HUES48 (cell line): Measurements from ENCODE around the gene FILIP1.
"Not testable (repeated sequence)": the region's sequence is repeated elsewhere in the genome, so short reads cannot be mapped to it uniquely, and the experiment has no call there.

Experiments used
- H3K27ac ChIP-seq: one replicate; pipeline ENCODE4 v1.7.0; 2013; ENCODE audit warnings: low read depth, low read length, inconsistent platforms
- H3K27me3 ChIP-seq: 2 replicates; pipeline ENCODE4 v1.6.1; 2013; ENCODE audit warnings: mild to moderate bottlenecking, low read length; ENCODE audit not compliant: control insufficient read depth, insufficient read depth
- H3K36me3 ChIP-seq: 2 replicates; pipeline ENCODE4 v1.6.1; 2013; ENCODE audit warnings: low read length; ENCODE audit not compliant: control insufficient read depth, insufficient read depth
- H3K4me1 ChIP-seq: 2 replicates; pipeline ENCODE4 v1.6.1; 2013; ENCODE audit warnings: mild to moderate bottlenecking, low read length; ENCODE audit not compliant: control insufficient read depth, insufficient read depth
- H3K4me3 ChIP-seq: 2 replicates; pipeline ENCODE4 v1.5.1; 2013; ENCODE audit warnings: mild to moderate bottlenecking, low read depth, low read length
- H3K9ac ChIP-seq: 2 replicates; pipeline ENCODE4 v1.6.1; 2013; ENCODE audit warnings: mild to moderate bottlenecking, low read depth, low read length, moderate library complexity
- H3K9me3 ChIP-seq: 2 replicates; pipeline ENCODE4 v1.6.1; 2013; ENCODE audit warnings: low read length; ENCODE audit not compliant: control insufficient read depth, insufficient read depth

The FILIP1 gene

GRCh38 chr6:75460681-75461080, 32.9 kb downstream of the FILIP1 start:
- Histone ChIP-seq H3K4me1 (no peaks in the 10 kb centered on the region), H3K36me3 (no peaks in the 10 kb centered on the region)

GRCh38 chr6:75458895-75459294, 34.7 kb downstream of the FILIP1 start:
- no peaks in the 10 kb centered on the region for H3K4me1 ChIP-seq
- H3K36me3 ChIP-seq: no peaks in the 10 kb centered on the region
- no peak overlapping the region for H3K9ac ChIP-seq
- no peak overlapping the region for H3K27ac ChIP-seq
- no peaks in the 10 kb centered on the region for H3K9me3 ChIP-seq
- H3K4me3 ChIP-seq: no peak overlapping the region
- no peaks in the 10 kb centered on the region for H3K27me3 ChIP-seq

More at GRCh38 chr6:75460681-75461080, 32.9 kb downstream of the FILIP1 start:
- Histone ChIP-seq H3K27me3 (no peaks in the 10 kb centered on the region), H3K9me3 (no peaks in the 10 kb centered on the region), H3K9ac (no peak overlapping the region), H3K27ac (no peak overlapping the region), H3K4me3 (no peak overlapping the region)

- H3K27me3 ChIP-seq: no peaks in the 10 kb centered on the region
Measured at GRCh38 chr6:75450903-75451302, 42.7 kb downstream of the FILIP1 start.

GRCh38 chr6:75449630-75450206, 43.9 kb downstream of the FILIP1 start:
- Histone ChIP-seq H3K4me1 (peaks cover 3% of the 10 kb centered on the region; the same call in 1 of the 2 replicates), H3K27ac (no peak overlapping the region), H3K36me3 (no peaks in the 10 kb centered on the region), H3K9ac (no peak overlapping the region), H3K9me3 (no peaks in the 10 kb centered on the region), H3K27me3 (no peaks in the 10 kb centered on the region), H3K4me3 (no peak overlapping the region)

More at GRCh38 chr6:75450903-75451302, 42.7 kb downstream of the FILIP1 start:
- H3K36me3 ChIP-seq: no peaks in the 10 kb centered on the region
- H3K4me3 ChIP-seq: no peak overlapping the region
- no peaks in the 10 kb centered on the region for H3K9me3 ChIP-seq
- no peak overlapping the region for H3K27ac ChIP-seq
- peaks cover 3% of the 10 kb centered on the region; the same call in 1 of the 2 replicates for H3K4me1 ChIP-seq
- H3K9ac ChIP-seq: no peak overlapping the region

- Histone ChIP-seq H3K27me3 (no peaks in the 10 kb centered on the region), H3K27ac (no peak overlapping the region), H3K4me1 (peaks cover 3% of the 10 kb centered on the region; the same call in 1 of the 2 replicates), H3K36me3 (no peaks in the 10 kb centered on the region), H3K4me3 (no peak overlapping the region), H3K9ac (no peak overlapping the region), H3K9me3 (no peaks in the 10 kb centered on the region; the same call in 1 of the 2 replicates)
Measured at GRCh38 chr6:75446241-75446880, 47.2 kb downstream of the FILIP1 start.

GRCh38 chr6:75445738-75446137, 47.9 kb downstream of the FILIP1 start:
- no peak overlapping the region for H3K27ac ChIP-seq
- H3K9ac ChIP-seq: no peak overlapping the region
- H3K9me3 ChIP-seq: no peaks in the 10 kb centered on the region; the same call in 1 of the 2 replicates
- H3K4me3 ChIP-seq: no peak overlapping the region
- peaks cover 3% of the 10 kb centered on the region; the same call in 1 of the 2 replicates for H3K4me1 ChIP-seq
- H3K27me3 ChIP-seq: no peaks in the 10 kb centered on the region
- no peaks in the 10 kb centered on the region for H3K36me3 ChIP-seq

GRCh38 chr6:75444899-75445298, 48.7 kb downstream of the FILIP1 start:
- no peaks in the 10 kb centered on the region for H3K27me3 ChIP-seq
- peaks cover 3% of the 10 kb centered on the region; the same call in 1 of the 2 replicates for H3K4me1 ChIP-seq
- no peak overlapping the region for H3K9ac ChIP-seq
- H3K4me3 ChIP-seq: no peak overlapping the region
- no peaks in the 10 kb centered on the region; the same call in 1 of the 2 replicates for H3K9me3 ChIP-seq
- H3K36me3 ChIP-seq: no peaks in the 10 kb centered on the region
- no peak overlapping the region for H3K27ac ChIP-seq

GRCh38 chr6:75441883-75442282, 51.7 kb downstream of the FILIP1 start:
- H3K4me3 ChIP-seq, H3K36me3 ChIP-seq, H3K4me1 ChIP-seq, H3K9me3 ChIP-seq, H3K9ac ChIP-seq, H3K27ac ChIP-seq, H3K27me3 ChIP-seq: not testable (repeated sequence)

- not testable (repeated sequence) for H3K4me3 ChIP-seq, H3K9me3 ChIP-seq, H3K27me3 ChIP-seq, H3K4me1 ChIP-seq, H3K27ac ChIP-seq, H3K36me3 ChIP-seq, H3K9ac ChIP-seq
Measured at GRCh38 chr6:75441479-75441878, 52.1 kb downstream of the FILIP1 start.

GRCh38 chr6:75438442-75439116, 55.0 kb downstream of the FILIP1 start:
- H3K9ac ChIP-seq: no peak overlapping the region
- no peak overlapping the region for H3K4me3 ChIP-seq
- no peaks in the 10 kb centered on the region for H3K36me3 ChIP-seq
- no peaks in the 10 kb centered on the region; the same call in 1 of the 2 replicates for H3K9me3 ChIP-seq
- H3K27me3 ChIP-seq: no peaks in the 10 kb centered on the region
- no peak overlapping the region for H3K27ac ChIP-seq
- no peaks in the 10 kb centered on the region for H3K4me1 ChIP-seq

GRCh38 chr6:75438013-75438431, 55.6 kb downstream of the FILIP1 start:
- H3K36me3 ChIP-seq: no peaks in the 10 kb centered on the region
- H3K27ac ChIP-seq: no peak overlapping the region
- no peak overlapping the region for H3K4me3 ChIP-seq
- no peaks in the 10 kb centered on the region; the same call in 1 of the 2 replicates for H3K9me3 ChIP-seq
- H3K4me1 ChIP-seq: no peaks in the 10 kb centered on the region
- no peaks in the 10 kb centered on the region for H3K27me3 ChIP-seq
- no peak overlapping the region for H3K9ac ChIP-seq
